ENCODE measurements around the gene PRRT1.
"Not testable (repeated sequence)": the region's sequence is repeated elsewhere in the genome, so short reads cannot be mapped to it uniquely, and the experiment has no call there.

The PRRT1 gene

GRCh38 chr6:32151863-32152768 lies at the start of gene PRRT1:
PRRT1 (minus strand) TSS chr6:32151939; CDS start chr6:32151827, 112 bp downstream.
- DNase-seq (ENCODE audit: low read depth in 2 of 2), result no peak

DNA sequence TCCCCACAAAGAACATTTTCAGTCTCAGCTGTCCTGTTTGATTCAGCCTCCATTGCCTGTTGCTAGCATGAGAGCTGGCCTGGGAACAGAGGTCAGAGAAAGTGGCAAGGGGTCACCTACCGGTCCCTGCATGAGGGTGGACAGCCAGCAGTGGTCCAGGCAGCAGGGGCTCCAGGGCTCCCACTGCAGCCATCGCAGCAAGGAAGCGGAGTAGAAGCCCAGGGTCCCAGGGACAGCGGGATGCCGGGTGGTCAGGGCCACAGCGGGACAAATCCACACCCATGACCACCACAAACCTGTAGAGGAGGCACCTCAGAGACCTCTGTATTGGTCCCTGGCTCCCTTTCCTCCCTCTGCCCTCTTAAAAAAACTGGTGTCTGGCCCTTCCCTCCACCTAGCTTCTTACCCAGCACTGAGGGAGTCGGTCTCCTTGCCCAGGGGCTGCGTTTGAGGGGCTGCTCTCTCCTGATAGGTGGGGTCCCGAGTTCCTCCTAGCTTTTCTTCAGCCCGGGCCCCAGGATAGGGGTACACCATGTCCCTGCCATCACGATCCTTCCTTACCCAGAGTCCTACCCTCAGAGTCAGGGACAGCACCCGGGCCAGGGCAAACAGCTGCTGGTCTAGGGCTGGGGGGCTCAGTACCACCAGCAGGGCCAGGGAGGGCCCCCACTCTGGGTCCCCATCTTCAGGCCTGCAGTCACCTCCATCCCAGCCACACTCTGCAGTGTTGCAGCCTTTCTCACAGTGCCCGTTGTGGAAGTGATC lies 49.2 kb upstream of the PRRT1 start:
- no peak for DNase-seq (ENCODE audit: low read depth in 2 of 2)

- DNase-seq (ENCODE audit: low read depth in 2 of 2), result no peak
Measured at GRCh38 chr6:32198866-32199265, 47.1 kb upstream of the PRRT1 start.

- DNase-seq (ENCODE audit: low read depth in 2 of 2), result no peak
Measured at GRCh38 chr6:32198345-32198696, 46.6 kb upstream of the PRRT1 start.

DNA sequence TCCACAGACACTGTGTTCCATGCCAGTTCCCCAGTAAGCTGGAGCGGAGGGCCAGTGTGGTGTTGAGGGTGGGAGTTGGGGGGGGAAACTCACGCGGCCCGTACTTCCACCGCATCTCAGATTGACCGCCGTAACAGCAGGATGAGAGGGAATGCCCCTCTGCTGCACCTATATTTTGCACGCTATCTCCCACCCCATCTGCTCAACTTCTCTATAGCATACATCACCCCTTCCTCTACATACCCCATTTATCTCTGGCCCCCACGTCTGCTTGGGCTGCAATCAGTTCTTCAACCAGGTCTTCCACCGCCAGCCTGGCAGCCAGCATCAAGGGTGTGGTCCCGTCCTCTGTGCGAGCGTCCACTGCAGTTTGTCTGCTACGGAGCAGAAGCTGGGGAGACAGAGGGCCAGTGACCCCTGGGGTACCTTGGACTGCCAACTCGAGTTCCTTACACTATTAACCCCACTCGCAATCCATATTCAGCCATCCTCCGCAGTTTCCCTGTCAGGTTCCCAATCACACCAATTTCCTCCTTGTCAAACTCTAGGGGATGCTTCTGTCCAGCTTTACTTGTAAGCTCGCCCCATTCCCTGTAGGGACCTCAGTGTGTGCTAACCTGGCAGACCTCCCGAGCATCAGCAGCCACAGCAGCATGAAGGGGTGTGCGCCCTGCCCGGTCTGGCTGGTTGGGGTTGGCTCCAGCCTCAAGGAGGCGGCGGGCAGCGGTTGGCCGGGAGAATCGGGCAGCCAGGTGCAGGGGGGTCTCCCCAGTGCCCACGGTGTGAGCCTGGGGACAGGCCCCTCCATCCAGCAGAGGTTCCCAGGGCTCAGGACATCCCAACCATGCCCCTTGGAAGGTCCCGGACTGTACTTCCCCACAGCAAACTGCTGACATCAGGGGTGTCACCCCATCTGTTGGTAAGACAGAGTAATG lies 45.2 kb upstream of the PRRT1 start:
- DNase-seq (ENCODE audit: low read depth in 2 of 2), result no peak

DNA sequence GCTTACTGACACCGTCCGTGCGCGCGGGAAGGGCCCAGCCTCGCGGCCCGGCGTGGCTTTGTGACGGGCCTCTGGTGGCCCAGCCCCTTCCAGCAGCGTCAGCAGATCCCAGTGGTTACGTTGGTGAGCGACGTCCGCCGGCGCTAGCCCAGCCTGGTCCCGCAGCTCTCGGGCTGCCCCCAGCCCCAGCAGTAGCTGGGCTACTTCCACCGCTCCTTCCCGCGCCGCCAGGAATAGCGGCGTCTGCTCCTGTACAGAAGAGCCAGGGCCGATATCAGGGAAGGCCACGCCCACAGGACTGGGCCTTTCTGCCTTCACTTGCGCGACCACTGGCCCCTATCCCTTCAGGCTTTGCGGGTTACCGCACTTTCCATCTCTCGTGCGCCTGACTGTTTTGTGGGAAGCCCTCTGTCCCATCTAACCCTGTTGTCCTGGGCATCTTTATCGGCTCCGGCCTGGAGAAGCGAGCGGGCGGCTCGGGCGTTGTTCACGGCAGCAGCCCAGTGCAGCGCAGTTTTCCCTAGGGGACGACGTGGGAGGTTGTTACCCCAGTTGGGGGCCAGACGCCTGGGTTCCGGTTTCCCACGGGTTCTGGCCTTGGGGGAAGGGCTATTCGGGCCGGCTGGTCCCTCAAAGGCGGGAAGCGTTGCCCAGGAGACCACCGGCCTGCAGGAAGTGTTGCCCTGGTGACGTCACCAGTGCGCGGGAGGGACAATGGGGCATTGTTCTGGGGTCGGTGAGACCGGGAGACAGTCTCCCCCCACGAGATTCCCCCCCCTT lies 44.4 kb upstream of the PRRT1 start:
- peak; percentile 27 to 39 for DNase-seq (ENCODE audit: low read depth in 2 of 2)

DNA sequence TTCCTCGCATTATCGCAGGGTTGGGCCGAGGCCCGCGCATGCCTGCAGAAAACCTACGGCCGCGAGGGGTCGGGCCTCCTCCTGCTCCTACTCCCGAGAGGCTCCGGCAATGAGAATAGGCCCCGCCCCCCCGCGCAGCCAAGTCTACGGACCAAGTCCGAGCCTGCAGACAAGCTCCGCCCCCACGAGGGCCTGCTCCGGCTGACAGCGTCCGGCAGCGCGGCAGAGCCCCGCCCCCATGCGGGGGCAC lies 43.8 kb upstream of the PRRT1 start:
- DNase-seq (ENCODE audit: low read depth in 2 of 2), result peak; percentile 100

- no peak for DNase-seq (ENCODE audit: low read depth in 2 of 2)
Measured at GRCh38 chr6:32194825-32195651, 43.3 kb upstream of the PRRT1 start.

DNA sequence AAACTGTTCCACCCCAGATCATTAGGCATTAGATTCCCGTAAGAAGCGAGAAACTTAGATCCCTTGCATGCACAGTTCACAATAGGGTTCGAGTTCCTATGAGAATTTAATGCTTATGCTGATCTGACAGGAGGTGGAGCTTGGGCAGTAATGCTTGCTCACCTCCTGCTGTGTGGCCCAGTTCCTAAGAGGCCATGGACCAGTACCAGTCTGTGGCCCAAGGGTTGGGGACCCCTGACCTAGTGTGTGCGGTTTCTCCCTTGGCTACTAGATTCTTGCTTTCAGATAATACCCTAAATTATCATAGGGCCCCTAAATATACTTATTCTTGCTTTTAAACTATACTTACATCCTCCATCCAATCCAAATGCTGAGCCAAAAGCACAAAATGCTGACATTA lies 42.6 kb upstream of the PRRT1 start:
- DNase-seq (ENCODE audit: low read depth in 2 of 2), result no peak

GRCh38 chr6:32193096-32193495 lies 41.4 kb upstream of the PRRT1 start:
- not testable (repeated sequence) for DNase-seq (ENCODE audit: low read depth in 2 of 2)

- peak in 1 of 2 donors; percentile 33 for DNase-seq (ENCODE audit: low read depth in 2 of 2)
Measured at GRCh38 chr6:32192608-32193039, 40.9 kb upstream of the PRRT1 start, which contains the start of gene GPSM3. GPSM3 (minus strand) TSS chr6:32192643; CDS start chr6:32192513, 130 bp downstream.

- no peak for DNase-seq (ENCODE audit: low read depth in 2 of 2)
Measured at GRCh38 chr6:32191696-32192607, 40.2 kb upstream of the PRRT1 start.

GRCh38 chr6:32190911-32191677 lies 39.4 kb upstream of the PRRT1 start:
- DNase-seq (ENCODE audit: low read depth in 2 of 2), result no peak

- DNase-seq (ENCODE audit: low read depth in 2 of 2), result peak; percentile 54 to 80
Measured at GRCh38 chr6:32190054-32190851, 38.5 kb upstream of the PRRT1 start, which contains the start of gene PBX2. PBX2 (minus strand) TSS chr6:32190202; CDS start chr6:32189915, 287 bp downstream.

DNA sequence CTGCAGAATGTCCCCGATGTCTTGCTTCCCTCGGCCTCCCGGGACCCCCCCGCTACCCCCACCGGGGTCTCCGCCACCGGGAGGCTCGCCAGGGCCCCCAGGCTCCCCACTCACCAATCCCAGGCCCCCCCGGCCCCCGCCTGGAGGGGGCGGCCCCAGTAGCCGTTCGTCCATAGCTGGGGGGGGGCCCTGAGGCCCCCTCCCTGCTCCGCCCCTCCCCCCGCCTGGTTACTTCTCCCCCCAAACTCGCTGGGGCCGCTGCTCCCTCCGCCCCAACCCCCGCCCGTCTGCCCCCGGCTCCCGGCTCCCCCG lies 38.0 kb upstream of the PRRT1 start:
- DNase-seq (ENCODE audit: low read depth in 2 of 2), result no peak

DNA sequence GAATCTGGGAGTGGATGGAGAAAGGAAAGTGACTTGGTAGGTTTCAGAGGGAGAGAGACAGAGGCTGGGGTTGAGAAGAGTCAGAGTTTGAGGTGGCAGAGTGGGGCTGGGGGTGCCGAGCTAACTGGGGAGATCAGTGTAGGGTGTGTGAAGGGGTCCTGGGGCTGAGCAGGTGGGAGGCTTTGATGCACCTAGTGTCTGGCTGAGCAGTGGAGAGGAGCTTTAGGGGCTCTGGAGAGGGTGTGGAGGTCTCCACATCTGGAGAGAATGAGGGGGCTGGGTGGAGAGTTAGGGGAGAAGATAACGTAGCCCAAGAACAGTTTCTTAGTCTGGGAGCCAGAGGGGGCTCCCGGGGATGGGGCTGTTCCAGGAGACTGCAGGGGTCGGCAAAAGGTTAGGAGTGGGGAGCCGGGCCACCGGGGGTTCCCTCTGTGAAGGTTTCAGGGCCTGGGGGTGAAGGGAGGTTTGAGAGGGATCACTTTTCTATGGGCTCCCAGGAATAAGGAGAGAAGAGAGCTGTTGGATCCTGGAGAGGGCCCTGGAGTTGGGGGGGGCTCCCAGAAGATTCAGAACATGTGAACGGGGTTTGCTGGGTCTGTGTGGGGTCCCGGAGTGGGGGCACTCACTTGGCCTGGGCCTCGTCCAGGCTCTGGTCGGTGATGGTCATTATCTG lies 37.5 kb upstream of the PRRT1 start:
- DNase-seq (ENCODE audit: low read depth in 2 of 2), result no peak
